Stimulated activated naive CD4-positive, alpha-beta T cell (primary cell): ENCODE measurements around the gene HDAC1.
A peak's percentile ranks its signal among the peaks of the same experiment; 100 is the strongest.

Experiments used
- DNase-seq, 6 experiments: peaks; one replicate each; lab custom pipeline; 2025; lab: John Stamatoyannopoulos, UW

The HDAC1 gene

DNA sequence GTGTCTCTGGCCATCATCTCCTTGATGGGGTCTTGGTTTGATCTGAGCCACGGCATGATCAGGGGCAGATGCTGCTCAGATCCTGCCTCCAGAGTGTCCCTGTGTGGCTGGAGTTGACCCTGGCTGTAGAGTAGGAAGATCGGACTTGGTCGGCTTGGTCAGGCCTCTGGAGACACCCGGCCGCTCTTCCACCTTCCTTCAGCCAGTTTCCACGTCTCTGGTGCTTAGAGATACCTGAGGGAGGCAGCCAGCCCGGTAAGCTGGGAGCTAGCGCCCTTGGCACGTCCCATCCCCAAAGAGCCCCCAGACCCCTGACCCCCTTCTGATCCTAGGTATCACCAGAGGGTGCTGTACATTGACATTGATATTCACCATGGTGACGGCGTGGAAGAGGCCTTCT, 35.3 kb downstream of the HDAC1 start:
- DNase-seq: no peak

GRCh38 chr1:32329931-32330466, 38.1 kb downstream of the HDAC1 start:
- DNase-seq: no peak

DNA sequence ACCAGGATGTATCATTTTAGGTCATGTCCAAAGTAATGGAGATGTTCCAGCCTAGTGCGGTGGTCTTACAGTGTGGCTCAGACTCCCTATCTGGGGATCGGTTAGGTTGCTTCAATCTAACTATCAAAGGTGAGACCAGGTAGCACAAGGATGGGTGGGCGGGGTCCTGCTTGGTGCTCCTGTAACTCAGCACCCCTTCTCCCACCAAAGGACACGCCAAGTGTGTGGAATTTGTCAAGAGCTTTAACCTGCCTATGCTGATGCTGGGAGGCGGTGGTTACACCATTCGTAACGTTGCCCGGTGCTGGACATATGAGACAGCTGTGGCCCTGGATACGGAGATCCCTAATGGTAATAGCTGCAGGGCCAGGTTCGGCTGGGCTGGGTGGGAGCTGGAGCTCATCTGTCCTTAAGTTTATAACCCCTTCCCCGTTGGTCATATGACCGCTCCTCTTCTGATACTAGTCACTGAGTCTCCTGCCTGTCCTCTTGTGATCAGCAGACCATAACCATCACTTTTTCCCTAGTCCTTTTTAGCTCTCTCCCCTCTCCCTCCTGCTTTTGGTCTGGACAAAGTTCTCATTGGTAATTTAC, 38.8 kb downstream of the HDAC1 start:
- DNase-seq: no peak

GRCh38 chr1:32331549-32331948, 39.7 kb downstream of the HDAC1 start:
- no peak for DNase-seq

DNA sequence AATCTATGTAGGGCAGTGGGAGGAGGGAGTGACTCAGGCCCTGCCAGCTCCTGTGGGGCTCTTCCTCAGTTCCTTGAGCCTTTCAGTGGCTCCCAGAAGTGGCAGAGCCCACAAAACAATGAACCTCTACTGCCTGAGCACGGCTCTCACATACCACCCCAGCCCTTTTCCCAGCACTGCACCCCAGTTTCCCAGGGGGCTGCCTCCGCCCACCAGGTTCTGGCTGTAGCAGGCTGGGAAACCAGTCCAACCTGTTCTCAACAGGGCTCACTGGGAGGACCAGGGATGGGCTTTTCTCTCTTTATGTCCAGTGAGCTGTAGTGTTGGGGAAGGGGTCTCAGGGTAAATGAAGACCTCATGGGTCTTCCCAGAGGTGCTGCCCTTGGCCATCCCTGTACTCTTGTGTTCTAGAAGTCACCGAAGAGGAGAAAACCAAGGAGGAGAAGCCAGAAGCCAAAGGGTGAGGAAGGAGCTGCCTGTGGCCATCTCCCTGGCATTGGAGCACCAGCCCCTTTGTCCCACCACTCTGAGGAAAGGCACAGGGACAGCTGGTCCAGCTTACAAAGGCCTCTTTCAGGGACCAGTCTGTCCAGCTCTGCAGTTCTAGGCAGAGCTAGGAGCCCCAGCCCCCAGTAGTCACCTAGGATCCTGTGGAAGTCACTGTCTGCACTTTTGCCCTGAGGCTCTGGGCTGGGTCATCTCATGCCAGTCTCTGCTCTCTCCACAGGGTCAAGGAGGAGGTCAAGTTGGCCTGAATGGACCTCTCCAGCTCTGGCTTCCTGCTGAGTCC, 40.6 kb downstream of the HDAC1 start:
- no peak for DNase-seq

GRCh38 chr1:32333251-32333963, 41.5 kb downstream of the HDAC1 start:
- DNase-seq: no peak

- no peak for DNase-seq
Observed at GRCh38 chr1:32334274-32334861, 42.5 kb downstream of the HDAC1 start.

DNA sequence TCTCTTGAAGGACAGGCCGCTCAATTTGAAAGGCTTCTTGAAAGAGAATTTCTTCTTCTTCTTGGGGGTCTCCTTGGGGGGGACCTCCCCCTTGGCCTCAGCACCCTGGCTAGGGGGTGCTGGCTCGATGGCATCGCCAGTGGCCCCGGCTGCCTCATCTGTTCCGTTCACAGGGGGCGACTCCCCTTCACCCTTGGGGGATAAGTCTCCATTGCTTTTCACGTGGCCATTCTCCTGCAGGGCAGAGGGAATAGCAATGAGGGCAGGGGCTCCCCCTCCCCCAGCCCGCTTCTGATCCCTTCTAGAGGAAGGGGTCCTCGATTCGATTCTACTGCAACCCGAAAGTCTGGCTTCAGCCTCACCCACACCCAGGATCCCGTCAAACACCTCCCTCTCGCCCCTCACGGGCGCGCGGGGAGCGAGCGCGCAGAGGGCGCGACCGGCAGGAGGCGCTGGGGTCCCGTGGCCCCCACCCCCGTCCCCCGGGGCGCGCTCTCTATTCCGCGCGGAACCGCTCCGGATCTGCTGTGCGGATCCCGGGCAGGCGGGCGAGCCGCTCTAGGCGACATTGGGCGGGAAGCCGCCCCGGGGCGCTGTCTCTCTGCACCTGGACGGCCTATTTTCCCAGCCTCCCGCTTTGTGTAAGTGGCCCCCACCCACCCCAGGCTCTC, 43.1 kb downstream of the HDAC1 start:
- DNase-seq: peak; percentile 47 to 80 (median 70)

DNA sequence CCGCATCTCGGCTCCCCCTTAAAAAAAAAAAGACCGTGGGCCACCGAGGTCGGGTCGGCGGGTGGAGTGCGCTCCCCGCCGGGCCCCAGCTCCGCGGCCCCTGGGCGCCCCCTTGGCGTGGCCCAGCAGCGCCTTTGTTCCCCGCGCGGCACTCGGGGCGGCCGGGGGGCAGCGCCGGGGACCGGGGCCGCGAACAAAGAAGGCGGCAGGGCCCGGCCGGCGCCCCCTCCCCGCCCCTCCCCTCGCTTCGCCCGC, 43.6 kb downstream of the HDAC1 start:
- peak in 1 of 6 experiments; percentile 44 for DNase-seq

GRCh38 chr1:32335790-32336590, 44.1 kb downstream of the HDAC1 start, which contains the start of gene MARCKSL1:
Gene MARCKSL1 (minus strand): TSS chr1:32336233. CDS start chr1:32336033, 200 bp downstream.
- DNase-seq: peak; percentile 76 to 90 (median 88)

DNA sequence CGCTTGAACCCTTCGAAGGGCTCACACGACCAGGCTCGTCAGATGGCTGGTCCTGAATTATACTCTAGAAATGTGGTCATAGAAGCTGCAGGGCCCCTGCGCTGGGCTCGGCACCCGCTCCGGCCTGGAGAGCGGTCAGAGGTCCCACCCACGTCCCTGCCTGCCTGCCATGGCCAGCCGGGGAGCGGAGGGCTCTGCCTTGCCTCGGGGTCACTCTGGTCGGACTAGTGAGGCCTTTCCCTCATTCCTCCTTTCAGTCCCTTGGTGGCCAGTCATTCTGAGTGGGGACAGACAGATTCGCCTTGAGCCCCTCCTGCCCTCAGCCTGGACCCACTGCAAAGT, 44.7 kb downstream of the HDAC1 start:
- no peak for DNase-seq

DNA sequence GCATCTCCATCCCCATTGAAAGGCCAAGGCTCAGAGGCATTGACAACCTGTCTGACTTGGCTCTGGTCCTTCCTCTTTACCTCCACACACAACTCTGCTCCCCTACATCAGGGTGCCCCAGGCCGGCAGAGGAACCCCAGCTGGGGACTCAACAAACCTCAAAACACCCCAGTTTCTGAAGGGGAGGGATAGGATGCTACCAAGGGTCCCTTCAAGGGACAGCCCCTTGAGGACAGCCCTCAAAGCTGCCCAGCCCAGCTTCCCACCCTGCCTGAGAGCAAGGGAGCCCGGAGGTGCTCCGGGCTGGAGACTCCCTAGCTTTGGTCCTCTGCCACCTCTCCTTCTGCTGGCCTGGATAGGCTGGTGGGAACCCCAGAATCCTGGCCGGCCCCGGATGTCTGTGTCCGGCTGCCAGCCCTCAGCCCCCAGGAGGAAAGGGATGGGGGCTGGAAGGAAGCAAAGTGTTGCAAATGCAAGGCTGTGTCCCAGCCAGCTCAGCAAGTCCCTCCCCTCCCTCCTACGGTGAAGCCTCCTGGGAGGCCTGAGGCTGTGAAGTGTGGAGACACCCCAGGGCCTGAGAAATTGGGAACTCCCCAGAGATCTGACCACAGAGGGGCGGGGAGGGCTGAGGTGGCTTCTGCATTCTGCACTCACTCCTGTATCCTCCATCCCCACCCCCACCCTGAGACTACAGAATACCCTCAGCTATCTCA, 45.2 kb downstream of the HDAC1 start:
- peak in 4 of 6 experiments; percentile 22 to 41 (median 36) for DNase-seq

- no peak for DNase-seq
Observed at GRCh38 chr1:32337855-32338636, 46.2 kb downstream of the HDAC1 start.

- DNase-seq: no peak
Observed at GRCh38 chr1:32338637-32339145, 46.8 kb downstream of the HDAC1 start.

- DNase-seq: no peak
Observed at GRCh38 chr1:32339363-32339978, 47.6 kb downstream of the HDAC1 start.

DNA sequence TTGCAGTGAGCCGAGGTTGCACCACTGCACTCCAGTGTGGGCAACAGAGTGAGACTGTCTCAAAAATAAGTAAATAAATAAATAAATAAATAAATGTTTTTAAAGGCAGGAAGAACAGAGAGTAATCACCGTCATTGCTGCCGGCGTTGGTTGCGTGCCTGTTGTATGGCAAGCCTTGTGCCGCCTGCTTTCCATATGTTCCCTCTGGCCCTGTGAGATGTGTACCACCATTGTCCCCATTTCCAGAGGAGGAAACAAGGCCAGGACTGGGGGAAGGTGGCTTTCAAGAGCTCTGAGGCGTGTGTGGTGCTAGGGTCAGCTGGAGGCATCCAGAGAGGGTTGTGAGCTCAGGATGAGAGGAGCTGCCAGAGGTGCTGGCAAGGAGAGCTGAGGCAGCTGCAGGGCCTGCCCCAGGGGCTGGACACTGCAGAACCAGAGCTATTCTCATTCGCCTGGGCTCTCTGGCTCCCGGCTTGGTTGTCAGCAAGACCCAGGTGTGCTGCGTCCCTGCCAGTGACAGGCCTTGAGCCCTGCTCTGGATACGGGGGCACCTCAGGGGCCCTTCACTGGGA, 49.4 kb downstream of the HDAC1 start:
- DNase-seq: no peak

DNA sequence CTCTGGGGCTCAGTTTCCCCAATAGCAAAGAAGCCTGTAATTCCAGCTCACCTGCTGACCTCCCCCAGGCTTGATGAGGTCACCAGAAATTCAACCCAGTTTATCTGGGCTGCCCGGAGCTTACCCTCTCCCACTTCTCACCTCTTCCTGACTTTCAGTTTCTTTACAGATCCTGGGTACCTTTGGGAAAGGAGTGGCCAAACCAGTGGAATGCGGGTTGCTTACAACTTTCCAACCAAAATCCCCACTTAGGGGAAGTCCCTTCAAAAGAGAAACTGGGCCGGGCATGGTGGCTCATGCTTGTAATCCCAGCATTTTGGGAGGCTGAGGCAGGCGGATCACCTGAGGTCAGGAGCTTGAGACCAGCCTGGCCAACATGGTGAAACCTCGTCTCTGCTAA, 50.1 kb downstream of the HDAC1 start:
- DNase-seq: no peak

DNA sequence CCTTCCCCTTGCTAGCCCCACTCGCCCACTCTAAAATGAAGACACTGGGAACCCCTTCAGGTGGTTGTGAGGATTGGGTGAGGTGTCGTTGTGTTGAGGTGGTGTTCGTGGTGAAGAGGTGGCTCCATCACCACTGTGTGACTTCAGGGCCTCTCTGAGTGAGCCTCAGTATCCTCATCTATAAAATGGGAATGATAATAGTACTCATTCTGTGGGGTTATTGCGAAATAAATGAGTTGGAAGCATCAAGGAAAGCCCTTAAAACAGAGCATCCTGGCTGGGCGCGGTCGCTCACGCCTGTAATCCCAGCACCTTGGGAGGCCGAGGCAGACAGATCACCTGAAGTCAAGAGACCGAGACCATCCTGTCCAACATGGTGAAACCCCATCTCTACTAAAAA, 50.8 kb downstream of the HDAC1 start:
- no peak for DNase-seq
